Caco-2 (cell line): ENCODE measurements around the gene RCBTB1. TPM values are rescaled to one million over a fixed set of nuclear protein-coding genes. Genes with fewer than 3 reads are reported as not detected.

Source experiments
- BruUV-seq: library from RNA; stranded (reverse); fragments of 400-500 nt; replicated peaks from 2 replicates; lab custom pipeline; 2021; lab: Mats Ljungman, UMichigan
- CTCF ChIA-PET: fragments of 300-600 bp; sonication (Branson Sonifier 250); formaldehyde crosslinking; loops from one replicate; lab custom pipeline; 2022; ENCODE audit warnings: antibody characterized with exemption; lab: Charles Lee
- POLR2A ChIA-PET: fragments of 300-600 bp; sonication (Branson Sonifier 250); formaldehyde crosslinking; loops from one replicate; lab custom pipeline; 2022; ENCODE audit warnings: antibody characterized with exemption; lab: Charles Lee
- DNase-seq, 2 experiments: peaks; one replicate each; pipeline versions ENCODE4 v3.0.0 to v3.0.0-alpha.2; 2020 to 2022
- H3K27me3 ChIP-seq: replicated peaks from 2 replicates; pipeline ENCODE4 v1.6.0; 2011; ENCODE audit warnings: low read length; ENCODE audit not compliant: control insufficient read depth, insufficient read depth
- H3K36me3 ChIP-seq: 2 replicates; pipeline ENCODE4 v1.5.1; 2011; ENCODE audit warnings: low read length; ENCODE audit not compliant: control insufficient read depth, insufficient read depth
- H3K4me1 ChIP-seq: fragments of 250-450 bp; sonication (Bioruptor Pico); 2 replicates; pipeline ENCODE4 v1.5.1; 2020; ENCODE audit warnings: mild to moderate bottlenecking
- H3K4me3 ChIP-seq: 2 replicates; pipeline ENCODE4 v1.5.1; 2011; ENCODE audit warnings: low read depth, mild to moderate bottlenecking, control low read depth, low read length
- H3K9me3 ChIP-seq: fragments of 250-450 bp; sonication (Bioruptor Pico); 2 replicates; pipeline ENCODE4 v1.5.1; 2020; ENCODE audit warnings: mild to moderate bottlenecking, moderate library complexity
- H3K27ac Mint-ChIP-seq: one replicate; pipeline ENCODE4 v1.8.0; 2022; ENCODE audit warnings: mixed read lengths; ENCODE audit not compliant: unreplicated experiment
- H3K27me3 Mint-ChIP-seq: one replicate; pipeline ENCODE4 v1.8.0; 2022; ENCODE audit warnings: mixed read lengths; ENCODE audit not compliant: insufficient read depth, unreplicated experiment
- H3K36me3 Mint-ChIP-seq: one replicate; pipeline ENCODE4 v1.8.0; 2022; ENCODE audit warnings: mild to moderate bottlenecking, mixed read lengths; ENCODE audit not compliant: insufficient read depth, unreplicated experiment
- H3K4me1 Mint-ChIP-seq: one replicate; pipeline ENCODE4 v1.8.0; 2022; ENCODE audit warnings: low read depth, mixed read lengths; ENCODE audit not compliant: unreplicated experiment
- H3K4me3 Mint-ChIP-seq: one replicate; pipeline ENCODE4 v1.8.0; 2022; ENCODE audit warnings: mild to moderate bottlenecking, moderate library complexity, mixed read lengths; ENCODE audit not compliant: unreplicated experiment
- H3K9me3 Mint-ChIP-seq: one replicate; pipeline ENCODE4 v1.8.0; 2022; ENCODE audit warnings: mixed read lengths; ENCODE audit not compliant: unreplicated experiment
- intact Hi-C: fragments of 100-400 bp; cut with micrococcal nuclease; formaldehyde crosslinking; loops from one replicate; pipeline ENCODE4 v1.10.0; 2022; ENCODE audit not compliant: unreplicated experiment
- total RNA-seq: library from RNA; stranded (reverse); gene quantifications from 2 replicates; pipeline ENCODE4 v1.2.3, GENCODE V29; 2022
- TF ChIP-seq, protein P1 (sequence below), 2 experiments: fragments of 200-600 bp in 1 of 2; IDR thresholded peaks; 1 replicate in 1 of 2; 2 replicates in 1 of 2; pipeline versions ENCODE4 v1.5.1 to v1.8.0; 2011 to 2022; ENCODE audit warnings: antibody characterized with exemption in 1 of 2, control low read depth in 1 of 2, inconsistent platforms in 1 of 2, low read depth in 1 of 2, low read length in 1 of 2, mild to moderate bottlenecking in 1 of 2, moderate library complexity in 1 of 2; ENCODE audit not compliant: insufficient read depth in 1 of 2, severe bottlenecking in 1 of 2, unreplicated experiment in 1 of 2

The RCBTB1 gene
- total RNA-seq, 1 experiment from 2014 or later = 25.7 TPM

GRCh38 chr13:49608651-49609331 is 23.4 kb upstream of the RCBTB1 start:
- TF ChIP-seq, protein P1, sequence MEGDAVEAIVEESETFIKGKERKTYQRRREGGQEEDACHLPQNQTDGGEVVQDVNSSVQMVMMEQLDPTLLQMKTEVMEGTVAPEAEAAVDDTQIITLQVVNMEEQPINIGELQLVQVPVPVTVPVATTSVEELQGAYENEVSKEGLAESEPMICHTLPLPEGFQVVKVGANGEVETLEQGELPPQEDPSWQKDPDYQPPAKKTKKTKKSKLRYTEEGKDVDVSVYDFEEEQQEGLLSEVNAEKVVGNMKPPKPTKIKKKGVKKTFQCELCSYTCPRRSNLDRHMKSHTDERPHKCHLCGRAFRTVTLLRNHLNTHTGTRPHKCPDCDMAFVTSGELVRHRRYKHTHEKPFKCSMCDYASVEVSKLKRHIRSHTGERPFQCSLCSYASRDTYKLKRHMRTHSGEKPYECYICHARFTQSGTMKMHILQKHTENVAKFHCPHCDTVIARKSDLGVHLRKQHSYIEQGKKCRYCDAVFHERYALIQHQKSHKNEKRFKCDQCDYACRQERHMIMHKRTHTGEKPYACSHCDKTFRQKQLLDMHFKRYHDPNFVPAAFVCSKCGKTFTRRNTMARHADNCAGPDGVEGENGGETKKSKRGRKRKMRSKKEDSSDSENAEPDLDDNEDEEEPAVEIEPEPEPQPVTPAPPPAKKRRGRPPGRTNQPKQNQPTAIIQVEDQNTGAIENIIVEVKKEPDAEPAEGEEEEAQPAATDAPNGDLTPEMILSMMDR (IDR thresholded peaks at IDR 0.05; ENCODE audit: insufficient read depth in 1 of 2, low read depth in 1 of 2, low read length in 1 of 2, severe bottlenecking in 1 of 2, unreplicated experiment in 1 of 2) = no peak

DNA sequence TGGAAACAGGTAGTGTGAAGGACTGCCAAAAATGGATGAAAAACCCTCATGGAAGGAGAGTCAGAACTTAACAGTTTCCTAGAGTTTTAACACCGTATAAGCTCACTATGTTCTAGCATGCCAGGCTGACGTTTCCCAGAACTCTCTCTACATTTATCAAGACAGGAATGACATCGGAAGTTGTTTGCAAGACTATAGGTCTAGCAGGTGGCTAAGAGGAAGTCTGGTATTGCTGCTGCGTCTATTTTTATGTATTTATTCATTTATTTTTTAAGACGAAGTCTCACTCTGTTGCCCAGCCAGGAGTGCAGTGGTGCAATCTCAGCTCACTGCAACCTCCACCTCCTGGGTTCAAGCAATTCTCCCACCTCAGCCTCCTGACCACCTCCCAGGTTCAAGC is 22.4 kb upstream of the RCBTB1 start:
- POLR2A ChIA-PET = no interaction called here
- H3K36me3 Mint-ChIP-seq = no peaks in the 10 kb centered on the region
- Histone ChIP-seq H3K27me3 (no peaks in the 10 kb centered on the region), H3K36me3 (no peaks in the 10 kb centered on the region), H3K9me3 (no peaks in the 10 kb centered on the region), H3K4me3 (no peak overlapping the region), H3K4me1 (no peaks in the 10 kb centered on the region)
- no peak for DNase-seq
- BruUV-seq = no TSS peak
- CTCF ChIA-PET = interaction anchor here (0.7 to 1.3 kb wide), 4 partner anchors 22 to 365 kb away, joined by 3 to 4 read pairs (median 3); no protein-coding TSS in a partner anchor
- no peak overlapping the region for H3K27ac Mint-ChIP-seq
- intact Hi-C loops = loop anchor here (1.0 to 10.0 kb wide), 11 partner anchors 22 to 493 kb away; partner anchors contain the start of genes CAB39L, RCBTB1 and SETDB2
- TF ChIP-seq, protein P1 (IDR thresholded peaks at IDR 0.05; ENCODE audit: insufficient read depth in 1 of 2, low read depth in 1 of 2, low read length in 1 of 2, severe bottlenecking in 1 of 2, unreplicated experiment in 1 of 2) = no peak
- H3K4me1 Mint-ChIP-seq = no peaks in the 10 kb centered on the region
- no peaks in the 10 kb centered on the region for H3K27me3 Mint-ChIP-seq
- no peak overlapping the region for H3K4me3 Mint-ChIP-seq
- H3K9me3 Mint-ChIP-seq = no peaks in the 10 kb centered on the region

More at GRCh38 chr13:49608651-49609331, 23.4 kb upstream of the RCBTB1 start:
- Histone ChIP-seq H3K36me3 (no peaks in the 10 kb centered on the region), H3K9me3 (no peaks in the 10 kb centered on the region), H3K4me3 (no peak overlapping the region), H3K4me1 (no peaks in the 10 kb centered on the region), H3K27me3 (no peaks in the 10 kb centered on the region)
- ChIA-PET POLR2A (no interaction called here), CTCF (no interaction called here)
- Mint-ChIP-seq H3K27me3 (no peaks in the 10 kb centered on the region), H3K36me3 (no peaks in the 10 kb centered on the region), H3K27ac (no peak overlapping the region), H3K4me1 (no peaks in the 10 kb centered on the region), H3K4me3 (no peak overlapping the region), H3K9me3 (no peaks in the 10 kb centered on the region)
- no TSS peak for BruUV-seq
- no peak for DNase-seq
- intact Hi-C loops = loop anchor here (5.0 to 10.0 kb wide), 3 partner anchors 91 to 494 kb away; no protein-coding TSS in a partner anchor

GRCh38 chr13:49606747-49607648 is 21.6 kb upstream of the RCBTB1 start:
- ChIA-PET CTCF (interaction anchor here (0.6 to 1.3 kb wide), 10 partner anchors 8 to 364 kb away, joined by 3 to 7 read pairs (median 4); partner anchors contain the start of genes CAB39L, CDADC1 and SETDB2), POLR2A (no interaction called here)
- Histone ChIP-seq H3K27me3 (no peaks in the 10 kb centered on the region), H3K4me3 (no peak overlapping the region), H3K36me3 (no peaks in the 10 kb centered on the region), H3K4me1 (no peaks in the 10 kb centered on the region), H3K9me3 (no peaks in the 10 kb centered on the region)
- no peaks in the 10 kb centered on the region for H3K27me3 Mint-ChIP-seq
- H3K4me1 Mint-ChIP-seq = peaks cover 7% of the 10 kb centered on the region
- peak; percentile 83 to 84 for DNase-seq
- BruUV-seq = no TSS peak
- intact Hi-C loops = loop anchor here (1.0 to 10.0 kb wide), 11 partner anchors 22 to 492 kb away; partner anchors contain the start of genes CAB39L, RCBTB1 and SETDB2
- TF ChIP-seq, protein P1 (IDR thresholded peaks at IDR 0.05; ENCODE audit: insufficient read depth in 1 of 2, low read depth in 1 of 2, low read length in 1 of 2, severe bottlenecking in 1 of 2, unreplicated experiment in 1 of 2) = peak; percentile 83 to 88
- peak overlapping the region; percentile 60 for H3K4me3 Mint-ChIP-seq
- H3K9me3 Mint-ChIP-seq = no peaks in the 10 kb centered on the region
- H3K27ac Mint-ChIP-seq = no peak overlapping the region
- no peaks in the 10 kb centered on the region for H3K36me3 Mint-ChIP-seq
